GM12891 (cell line): ENCODE measurements around the gene MANF.

Experiments used
- DNase-seq: peaks from one replicate; pipeline ENCODE4 v3.0.0; 2011; ENCODE audit warnings: low spot score; ENCODE audit not compliant: insufficient read length
- FAIRE-seq: peaks from 2 replicates; lab custom pipeline; 2011; peaks lifted over from hg19 to GRCh38; lab: Jason Lieb, UNC
- PAX5 ChIP-seq: IDR thresholded peaks from 2 replicates; pipeline ENCODE4 v1.6.1; 2011; ENCODE audit warnings: low read length, moderate library complexity, mild to moderate bottlenecking; ENCODE audit not compliant: insufficient read depth, severe bottlenecking
- POLR2A ChIP-seq: IDR thresholded peaks from 2 replicates; pipeline ENCODE4 v1.6.1; 2011; ENCODE audit warnings: low read depth, low read length, control low read depth
- POLR2AphosphoS5 ChIP-seq: IDR thresholded peaks from 2 replicates; pipeline ENCODE4 v1.6.1; 2011; ENCODE audit warnings: low read depth, low read length, control low read depth
- POU2F2 ChIP-seq: IDR thresholded peaks from 2 replicates; pipeline ENCODE4 v1.6.1; 2011; ENCODE audit warnings: low read depth, mild to moderate bottlenecking, control low read depth, low read length, moderate library complexity
- SPI1 ChIP-seq: IDR thresholded peaks from 2 replicates; pipeline ENCODE4 v1.6.1; 2011; ENCODE audit warnings: low read depth, low read length, control low read depth
- TAF1 ChIP-seq: IDR thresholded peaks from 2 replicates; pipeline ENCODE4 v1.6.1; 2011; ENCODE audit warnings: low read depth, low read length, control low read depth

MANF gene

DNA sequence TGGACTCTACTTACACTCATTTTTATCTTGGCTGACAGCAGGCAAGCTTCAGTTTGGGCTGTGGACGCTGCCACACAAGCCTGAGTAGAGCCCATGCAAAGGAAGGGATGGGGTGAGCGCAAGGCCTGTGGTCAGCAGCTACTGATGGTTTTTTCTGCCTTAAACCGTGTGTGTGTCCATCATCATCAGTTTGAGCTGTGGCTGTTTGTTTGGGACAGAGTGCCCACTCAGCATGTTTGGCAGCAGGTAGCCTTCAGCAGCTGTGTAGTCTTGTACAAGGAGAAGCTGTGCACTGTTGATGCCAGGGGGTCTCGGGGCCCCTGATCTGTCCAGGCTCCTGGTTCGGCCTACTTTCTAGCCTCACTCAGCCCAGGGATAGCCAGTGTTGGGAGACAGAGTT, 9.4 kb downstream of the MANF start:
- DNase-seq (no peak), FAIRE-seq (no peak)
- TF ChIP-seq POLR2A = peak; percentile 56; the same call in 1 of the 2 replicates
- no peak for TF ChIP-seq SPI1
- no peak for TF ChIP-seq PAX5
- peak; percentile 76 for TF ChIP-seq POLR2AphosphoS5
- 0 out of 2 replicates have a peak, but pooled peaks have one; percentile 5 for TF ChIP-seq POU2F2

DNA sequence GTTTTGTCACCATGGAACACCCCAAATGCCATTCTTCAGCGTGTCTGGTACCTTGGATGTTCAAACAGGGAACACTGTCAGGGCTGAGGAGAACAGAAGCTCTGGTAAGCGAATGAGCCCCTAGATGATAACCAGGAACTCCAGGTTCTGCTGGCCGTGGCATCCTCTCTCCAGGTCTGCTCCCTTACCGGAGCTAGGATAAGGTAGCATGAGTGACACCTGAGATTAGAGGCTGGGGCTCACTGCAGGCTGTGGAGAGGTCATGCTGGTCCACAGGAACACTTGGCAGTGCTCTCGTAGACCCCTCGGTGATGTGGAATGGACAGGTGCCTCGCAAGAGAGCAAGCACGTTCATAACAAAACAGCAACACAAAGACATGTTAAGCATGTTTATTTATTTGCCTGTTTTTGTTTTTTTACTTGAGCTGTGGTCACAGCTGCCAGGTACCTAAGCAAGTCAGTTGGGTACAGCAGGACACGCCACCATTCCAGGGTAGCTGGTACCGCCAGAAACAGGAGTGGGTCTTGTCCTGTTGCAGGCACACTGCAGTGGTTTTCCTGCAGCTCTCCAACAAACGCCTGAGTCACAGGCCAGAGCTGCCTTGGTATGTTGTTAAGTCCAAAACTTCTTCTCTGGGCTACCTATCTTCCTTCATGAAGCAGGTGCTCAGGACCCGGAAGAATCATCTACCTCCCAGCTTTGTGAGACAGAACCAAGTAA, 10.6 kb downstream of the MANF start:
- no peak for FAIRE-seq
- DNase-seq = no peak
- TF ChIP-seq POU2F2 (no peak), POLR2AphosphoS5 (peak; percentile 48; the same call in 1 of the 2 replicates), TAF1 (no peak), PAX5 (no peak), POLR2A (peak; percentile 58)

DNA sequence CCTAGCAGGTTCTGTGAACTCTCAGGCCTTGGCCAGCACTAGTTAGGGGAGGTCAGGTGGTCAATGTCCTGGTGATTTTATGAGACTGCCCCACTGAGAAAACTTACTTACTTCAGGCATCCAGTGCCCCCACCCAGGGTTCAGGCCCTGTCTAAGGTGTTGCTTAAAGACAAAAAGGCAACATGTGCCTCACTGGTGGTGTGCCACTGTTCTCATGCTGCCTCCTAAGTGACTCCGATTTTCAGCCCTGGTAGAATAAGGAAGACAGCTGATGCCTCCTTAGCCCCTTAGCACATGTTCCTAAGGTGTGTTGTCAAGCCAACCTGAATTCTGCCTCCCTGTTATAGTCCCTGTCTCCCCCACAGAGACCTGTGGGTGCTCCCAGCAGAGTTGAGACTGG, 11.3 kb downstream of the MANF start:
- DNase-seq (no peak), FAIRE-seq (no peak)
- TF ChIP-seq POU2F2 = no peak
- TF ChIP-seq PAX5 = no peak
- peak; percentile 65; the same call in 1 of the 2 replicates for TF ChIP-seq POLR2AphosphoS5
- no peak for TF ChIP-seq TAF1
- no peak for TF ChIP-seq SPI1
- TF ChIP-seq POLR2A = peak; percentile 64; the same call in 1 of the 2 replicates

DNA sequence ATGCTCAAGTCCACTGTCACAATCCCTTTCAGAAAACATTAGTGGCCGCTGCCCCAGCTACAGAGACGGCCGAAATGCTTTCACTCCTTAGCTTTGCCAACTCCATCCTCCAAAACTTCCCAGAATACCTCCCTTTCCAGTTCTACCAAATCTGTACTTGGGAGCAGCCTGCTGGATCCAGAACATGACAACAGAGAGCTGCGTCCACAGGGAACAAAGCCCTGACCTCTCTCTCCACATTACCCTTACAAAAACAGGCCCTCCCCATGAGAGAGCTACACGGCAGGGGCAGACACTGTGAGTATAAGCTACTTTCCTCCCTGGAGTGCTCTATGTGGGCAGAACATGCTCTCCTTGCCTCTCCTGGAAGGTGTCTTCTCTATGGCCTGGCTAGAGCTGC, 12.3 kb downstream of the MANF start:
- FAIRE-seq = no peak

DNA sequence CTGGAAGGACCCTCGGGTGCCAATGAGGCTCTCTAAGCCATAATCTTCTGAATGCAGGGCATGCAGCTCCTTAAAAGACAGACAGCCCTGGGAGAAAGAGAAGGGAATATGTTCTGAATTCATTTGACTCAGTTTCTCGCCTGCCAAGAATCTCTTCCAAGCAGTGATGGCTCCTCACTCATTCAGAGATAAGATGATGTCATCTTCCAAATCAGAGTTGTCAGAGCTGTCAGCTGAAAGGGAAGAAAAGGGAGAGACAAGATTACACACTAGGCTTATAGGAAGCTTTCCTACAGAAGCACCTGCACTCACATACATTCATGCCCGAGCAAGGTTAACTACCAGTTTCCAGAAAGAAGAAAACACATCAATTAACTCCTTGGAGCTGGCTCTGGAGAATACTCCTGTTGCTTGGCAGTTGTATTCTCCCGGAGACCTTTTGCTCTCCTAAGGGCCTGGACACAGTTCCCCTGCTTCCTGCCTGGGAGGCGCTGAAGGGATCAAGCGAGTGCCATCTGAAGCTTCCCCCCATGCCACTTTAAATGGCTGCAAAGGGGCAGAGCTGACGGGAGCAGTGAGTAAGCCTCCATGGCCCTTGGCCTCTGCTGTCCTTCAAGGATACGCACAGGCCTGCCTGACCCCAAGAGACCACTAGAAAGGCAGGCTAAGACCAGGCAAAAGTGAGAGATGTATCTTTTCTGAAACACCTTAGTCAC, 13.7 kb downstream of the MANF start:
- FAIRE-seq = peak; percentile 9
- DNase-seq = no peak
- no peak for TF ChIP-seq POU2F2
- TF ChIP-seq POLR2A = no peak
- no peak for TF ChIP-seq SPI1
- TF ChIP-seq TAF1 = no peak
- TF ChIP-seq POLR2AphosphoS5 = no peak
- TF ChIP-seq PAX5 = no peak

More for the DNA sequence above, 12.3 kb downstream of the MANF start:
- TF ChIP-seq POLR2A = no peak
- no peak for TF ChIP-seq SPI1
- TF ChIP-seq TAF1 = no peak
- no peak for TF ChIP-seq POLR2AphosphoS5
- TF ChIP-seq PAX5 = no peak
- no peak for TF ChIP-seq POU2F2
- DNase-seq = no peak

DNA sequence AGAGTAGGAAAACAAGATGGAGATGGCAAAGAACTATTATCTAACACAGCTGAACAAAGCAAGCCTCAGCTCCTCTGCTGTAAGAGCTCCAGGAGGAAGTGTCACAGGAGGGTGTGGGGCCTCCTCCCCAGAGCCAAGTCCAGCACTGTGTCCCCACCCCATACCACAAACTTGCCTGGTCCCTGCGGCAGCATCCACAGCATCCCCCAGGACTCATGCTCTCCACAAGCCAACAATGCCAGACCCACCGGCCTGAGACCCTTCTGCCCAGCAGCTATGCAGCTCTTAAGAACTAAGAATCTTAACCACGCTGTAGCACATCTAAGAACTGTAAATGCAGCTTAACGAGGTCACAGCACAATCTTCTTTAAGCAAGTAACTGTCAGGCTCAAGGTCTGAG, 15.1 kb downstream of the MANF start:
- DNase-seq = no peak
- TF ChIP-seq SPI1 (no peak), POLR2AphosphoS5 (no peak), PAX5 (no peak), TAF1 (no peak), POLR2A (no peak), POU2F2 (no peak)

DNA sequence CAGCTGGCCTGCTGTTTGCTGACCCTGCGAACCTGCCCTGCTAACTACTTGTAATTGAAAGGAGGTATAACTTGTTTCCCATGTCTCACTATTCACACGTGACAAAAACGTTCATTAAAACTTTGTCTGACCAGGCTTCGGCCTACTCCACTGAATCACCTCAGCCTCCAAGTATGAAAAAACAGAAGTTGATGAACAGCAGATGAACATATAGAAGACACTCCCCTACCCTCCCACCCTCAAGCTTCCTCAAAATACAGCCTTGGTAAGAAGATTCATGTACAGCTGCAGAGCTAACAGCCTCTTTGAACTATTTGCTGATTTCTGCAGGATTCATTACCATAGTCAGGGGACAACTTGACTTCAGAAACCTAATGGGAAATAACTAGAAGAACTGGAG, 16.6 kb downstream of the MANF start:
- FAIRE-seq (no peak), DNase-seq (no peak)
- TF ChIP-seq PAX5 (no peak), POLR2A (no peak), POU2F2 (no peak), SPI1 (no peak), TAF1 (no peak), POLR2AphosphoS5 (no peak)

More for the DNA sequence above, 15.1 kb downstream of the MANF start:
- FAIRE-seq = no peak

DNA sequence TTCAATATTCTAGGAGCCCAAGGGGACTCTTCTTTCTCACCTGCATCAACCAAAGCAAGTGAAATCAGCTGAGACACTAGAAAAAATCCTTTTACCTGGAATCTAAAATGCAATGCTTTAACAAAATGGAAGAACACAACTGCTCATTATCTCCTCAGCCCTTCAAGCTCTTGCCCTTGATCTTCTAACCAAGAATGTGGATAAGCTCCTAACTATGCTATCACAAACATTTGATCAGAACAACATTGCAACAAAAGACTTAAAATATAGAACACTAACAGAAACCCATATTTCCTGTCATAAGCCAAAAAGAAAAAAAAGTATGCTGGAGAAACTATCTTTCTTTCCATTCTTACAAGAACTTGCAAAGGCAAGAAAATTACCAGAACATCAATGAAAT, 18.6 kb downstream of the MANF start:
- FAIRE-seq (no peak), DNase-seq (no peak)
- no peak for TF ChIP-seq POLR2A
- TF ChIP-seq PAX5 = no peak
- TF ChIP-seq TAF1 = no peak
- no peak for TF ChIP-seq POLR2AphosphoS5
- TF ChIP-seq POU2F2 = no peak
- no peak for TF ChIP-seq SPI1

DNA sequence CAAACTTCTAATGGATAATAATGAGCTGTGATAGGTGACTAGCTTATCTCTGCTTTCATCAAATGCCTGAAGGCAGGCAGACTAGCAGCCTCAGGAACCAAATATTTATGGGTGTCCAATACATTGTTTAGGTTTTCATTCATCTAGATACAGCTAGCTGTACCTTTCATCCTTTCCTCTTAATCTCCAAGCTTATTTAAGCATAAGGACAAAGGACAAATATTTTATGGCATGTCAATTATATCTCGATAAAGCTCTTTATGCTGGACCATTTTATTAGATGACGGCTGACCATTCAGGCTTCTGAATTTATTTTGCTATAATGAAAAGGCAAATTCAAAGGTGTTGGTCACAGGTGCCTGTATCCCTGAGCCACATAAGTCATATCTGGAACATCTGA, 22.9 kb downstream of the MANF start:
- FAIRE-seq (no peak), DNase-seq (no peak)
- TF ChIP-seq PAX5 = no peak
- TF ChIP-seq POU2F2 = no peak
- TF ChIP-seq SPI1 = no peak
- no peak for TF ChIP-seq TAF1
- no peak for TF ChIP-seq POLR2A
- TF ChIP-seq POLR2AphosphoS5 = no peak

DNA sequence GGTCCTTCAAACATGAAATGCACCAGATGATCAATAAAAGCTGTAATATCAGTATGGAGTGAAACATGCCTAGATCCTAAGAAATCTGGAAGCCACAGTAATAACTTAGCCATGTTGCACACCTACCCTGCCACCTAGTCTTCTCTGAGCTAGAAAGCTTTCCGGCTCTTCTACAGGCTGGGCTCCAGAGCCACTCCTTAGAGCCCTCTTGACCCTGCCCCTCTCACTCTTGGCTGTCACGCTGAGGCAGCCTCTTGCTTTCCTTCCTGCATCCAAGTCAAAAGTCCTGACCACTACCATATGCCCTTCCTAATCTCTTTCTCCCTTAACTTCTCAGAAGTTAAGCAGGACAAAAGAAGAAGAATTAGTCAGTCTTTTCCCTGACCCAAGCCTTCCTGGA, 23.7 kb downstream of the MANF start:
- no peak for DNase-seq
- FAIRE-seq = no peak
- TF ChIP-seq PAX5 = no peak
- no peak for TF ChIP-seq POLR2A
- TF ChIP-seq POU2F2 = no peak
- no peak for TF ChIP-seq SPI1
- no peak for TF ChIP-seq TAF1
- TF ChIP-seq POLR2AphosphoS5 = no peak
